HFF-Myc (cell line): ENCODE measurements around the gene WFDC11.
"Not testable (repeated sequence)": the region's sequence is repeated elsewhere in the genome, so short reads cannot be mapped to it uniquely, and the experiment has no call there.

Experiments used
- DNase-seq: peaks from one replicate; pipeline ENCODE4 v3.0.0-alpha.2; 2011; ENCODE audit warnings: low read depth; ENCODE audit errors: extremely low read depth
- H3K4me3 ChIP-seq: replicated peaks from 2 replicates; pipeline ENCODE4 v1.5.1; 2011; ENCODE audit warnings: low read depth, mild to moderate bottlenecking, control low read depth, low read length
- TF ChIP-seq, protein P1 (sequence below): IDR thresholded peaks from 2 replicates; pipeline ENCODE4 v1.5.1; 2012; ENCODE audit warnings: mild to moderate bottlenecking, low read depth, low read length, control low read depth; ENCODE audit errors: missing control alignments

The WFDC11 gene

GRCh38 chr20:45679650-45680049 is 9.6 kb upstream of the WFDC11 start:
- DNase-seq, result no peak
- H3K4me3 ChIP-seq, result no peak overlapping the region
- TF ChIP-seq, protein P1, sequence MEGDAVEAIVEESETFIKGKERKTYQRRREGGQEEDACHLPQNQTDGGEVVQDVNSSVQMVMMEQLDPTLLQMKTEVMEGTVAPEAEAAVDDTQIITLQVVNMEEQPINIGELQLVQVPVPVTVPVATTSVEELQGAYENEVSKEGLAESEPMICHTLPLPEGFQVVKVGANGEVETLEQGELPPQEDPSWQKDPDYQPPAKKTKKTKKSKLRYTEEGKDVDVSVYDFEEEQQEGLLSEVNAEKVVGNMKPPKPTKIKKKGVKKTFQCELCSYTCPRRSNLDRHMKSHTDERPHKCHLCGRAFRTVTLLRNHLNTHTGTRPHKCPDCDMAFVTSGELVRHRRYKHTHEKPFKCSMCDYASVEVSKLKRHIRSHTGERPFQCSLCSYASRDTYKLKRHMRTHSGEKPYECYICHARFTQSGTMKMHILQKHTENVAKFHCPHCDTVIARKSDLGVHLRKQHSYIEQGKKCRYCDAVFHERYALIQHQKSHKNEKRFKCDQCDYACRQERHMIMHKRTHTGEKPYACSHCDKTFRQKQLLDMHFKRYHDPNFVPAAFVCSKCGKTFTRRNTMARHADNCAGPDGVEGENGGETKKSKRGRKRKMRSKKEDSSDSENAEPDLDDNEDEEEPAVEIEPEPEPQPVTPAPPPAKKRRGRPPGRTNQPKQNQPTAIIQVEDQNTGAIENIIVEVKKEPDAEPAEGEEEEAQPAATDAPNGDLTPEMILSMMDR, result no peak

- DNase-seq, result no peak
- H3K4me3 ChIP-seq, result no peak overlapping the region
- TF ChIP-seq, protein P1, result no peak
Observed at GRCh38 chr20:45672765-45673164, 2.7 kb upstream of the WFDC11 start.

GRCh38 chr20:45657038-45657437 is 13.0 kb downstream of the WFDC11 start:
- DNase-seq, H3K4me3 ChIP-seq: not testable (repeated sequence)

DNA sequence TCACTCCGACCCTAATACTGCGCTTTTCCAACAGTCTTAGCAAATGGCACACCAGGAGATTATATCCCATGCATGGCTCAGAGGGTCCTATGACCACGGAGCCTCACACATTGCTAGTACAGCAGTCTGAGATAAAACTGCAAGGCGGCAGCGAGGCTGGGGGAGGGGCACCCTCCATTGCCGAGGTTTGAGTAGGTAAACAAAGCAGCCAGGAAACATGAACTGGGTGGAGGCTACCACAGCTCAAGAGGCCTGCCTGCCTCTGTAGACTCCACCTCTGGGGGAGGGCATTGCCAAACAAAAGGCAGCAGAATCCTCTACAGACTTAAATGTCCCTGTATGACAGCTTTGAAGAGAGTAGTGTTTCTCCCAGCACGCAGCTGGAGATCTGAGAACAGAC is 18.3 kb downstream of the WFDC11 start:
- not testable (repeated sequence) for DNase-seq

GRCh38 chr20:45649312-45649863 is 20.7 kb downstream of the WFDC11 start:
- TF ChIP-seq, protein P1, result no peak
- H3K4me3 ChIP-seq, result no peak overlapping the region
- DNase-seq, result no peak

More for the DNA sequence above, 18.3 kb downstream of the WFDC11 start:
- H3K4me3 ChIP-seq, result not testable (repeated sequence)

- TF ChIP-seq, protein P1, result no peak
- no peak overlapping the region for H3K4me3 ChIP-seq
Observed at GRCh38 chr20:45647441-45648050, 22.5 kb downstream of the WFDC11 start.

GRCh38 chr20:45646875-45647274 is 23.2 kb downstream of the WFDC11 start:
- TF ChIP-seq, protein P1, result no peak
- DNase-seq, result no peak
- no peak overlapping the region for H3K4me3 ChIP-seq

More at GRCh38 chr20:45647441-45648050, 22.5 kb downstream of the WFDC11 start:
- DNase-seq, result no peak

DNA sequence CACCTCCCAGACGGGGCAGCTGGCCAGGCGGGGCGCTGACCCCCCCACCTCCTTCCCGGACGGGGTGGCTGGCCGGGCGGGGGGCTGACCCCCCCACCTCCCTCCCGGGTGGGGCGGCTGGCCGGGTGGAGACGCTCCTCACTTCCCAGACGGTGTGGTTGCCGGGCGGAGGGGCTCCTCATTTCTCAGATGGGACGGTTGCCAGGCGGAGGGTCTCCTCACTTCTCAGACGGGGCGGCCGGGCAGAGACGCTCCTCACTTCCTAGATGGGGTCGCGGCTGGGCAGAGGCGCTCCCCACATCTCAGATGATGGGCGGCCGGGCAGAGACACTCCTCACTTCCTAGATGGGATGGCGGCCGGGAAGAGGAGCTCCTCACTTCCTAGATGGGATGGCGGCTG is 24.2 kb downstream of the WFDC11 start:
- DNase-seq, result not testable (repeated sequence)

GRCh38 chr20:45641076-45641475 is 29.0 kb downstream of the WFDC11 start:
- H3K4me3 ChIP-seq, DNase-seq: not testable (repeated sequence)

More for the DNA sequence above, 24.2 kb downstream of the WFDC11 start:
- H3K4me3 ChIP-seq, result not testable (repeated sequence)
